Adipose tissue (tissue), 3 donors: ENCODE data around the gene SLC19A1. TPM values are rescaled to one million over a fixed set of nuclear protein-coding genes. Genes with fewer than 3 reads are reported as not detected.

Experiments used
- H3K27ac ChIP-seq: one replicate; pipeline ENCODE4 v1.5.1; 2013; ENCODE audit warnings: low read depth, low read length
- WGBS, 3 donors: extraction: QIAGEN DNeasy Blood & Tissue Kit; methylation state at CpG; one replicate each; pipeline ENCODE4 v1.1.7; 2013; 5-methylcytosine and 5-hydroxymethylcytosine counted together
- polyA plus RNA-seq, 3 donors: library from polyadenylated mRNA; stranded (reverse); fragments of 200-250 nt; gene quantifications; one replicate each; pipeline ENCODE4 v1.2.3, GENCODE V29; 2013
- donor health status: healthy with polysubstance abuse.
- donor health status: Bipolar disorder and iron deficiency.
- donor health status: healthy.

Gene SLC19A1
- polyA plus RNA-seq = 10 to 100 TPM in 1 of 3 donors, 1 to 10 TPM in 2; 7.0 to 24.2 (median 9.3) TPM

DNA sequence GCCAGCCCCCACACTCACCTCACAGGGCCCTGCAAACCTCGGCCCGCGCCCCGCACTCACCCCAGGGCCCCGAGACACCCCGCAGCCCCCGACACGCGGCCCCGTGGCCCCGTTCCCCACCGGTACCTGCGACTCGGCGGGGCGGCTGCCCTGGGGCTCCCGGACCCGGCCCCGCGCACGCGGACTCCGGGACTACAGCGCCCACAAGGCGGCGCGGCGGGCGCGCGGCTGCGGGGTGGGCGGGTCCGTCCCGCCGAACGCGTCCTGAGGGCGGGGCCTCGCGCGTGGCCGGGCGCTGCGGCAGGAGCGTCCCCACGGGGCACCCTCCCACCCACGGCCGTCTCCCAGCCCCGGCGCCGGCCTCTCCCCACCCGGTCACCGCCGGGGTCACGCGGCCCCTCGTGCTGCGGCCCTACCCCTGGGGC, at the start of gene SLC19A1:
SLC19A1 (minus strand) TSS at position 199 of the 425 bp plus-strand sequence. CDS start 4,481 bp downstream, outside the sequence.
- H3K27ac ChIP-seq = no peak within 1 kb of the TSS
- 0 to 2% (median 1%) methylated on average over 14 to 59 of the region's 59 CpGs for WGBS, 3 donors

DNA sequence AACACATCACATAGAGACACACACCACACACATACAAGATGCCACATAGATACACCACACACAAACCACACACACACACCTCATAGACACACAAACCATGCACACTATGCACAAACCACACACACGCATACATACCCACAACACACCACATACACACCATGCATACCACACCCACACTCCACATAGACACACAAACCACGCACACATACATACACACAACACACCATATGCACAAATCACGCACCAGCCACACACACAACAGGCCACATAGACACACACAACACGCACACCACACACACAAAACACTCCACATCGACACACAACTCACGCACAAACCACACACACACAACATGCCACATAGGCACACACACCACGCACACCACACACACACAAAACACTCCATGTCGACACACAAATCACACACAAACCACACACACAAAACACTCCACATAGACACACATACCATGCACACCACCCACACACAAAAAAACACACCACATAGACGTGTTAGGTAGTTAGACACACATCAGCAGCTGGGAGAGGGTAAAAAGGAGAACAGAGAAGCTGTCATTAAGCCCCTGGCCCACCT, 49.5 kb upstream of the SLC19A1 start:
- WGBS, 3 donors = 83 to 87% (median 86%) methylated on average over 9 of the region's 9 CpGs
- no peak overlapping the region for H3K27ac ChIP-seq

DNA sequence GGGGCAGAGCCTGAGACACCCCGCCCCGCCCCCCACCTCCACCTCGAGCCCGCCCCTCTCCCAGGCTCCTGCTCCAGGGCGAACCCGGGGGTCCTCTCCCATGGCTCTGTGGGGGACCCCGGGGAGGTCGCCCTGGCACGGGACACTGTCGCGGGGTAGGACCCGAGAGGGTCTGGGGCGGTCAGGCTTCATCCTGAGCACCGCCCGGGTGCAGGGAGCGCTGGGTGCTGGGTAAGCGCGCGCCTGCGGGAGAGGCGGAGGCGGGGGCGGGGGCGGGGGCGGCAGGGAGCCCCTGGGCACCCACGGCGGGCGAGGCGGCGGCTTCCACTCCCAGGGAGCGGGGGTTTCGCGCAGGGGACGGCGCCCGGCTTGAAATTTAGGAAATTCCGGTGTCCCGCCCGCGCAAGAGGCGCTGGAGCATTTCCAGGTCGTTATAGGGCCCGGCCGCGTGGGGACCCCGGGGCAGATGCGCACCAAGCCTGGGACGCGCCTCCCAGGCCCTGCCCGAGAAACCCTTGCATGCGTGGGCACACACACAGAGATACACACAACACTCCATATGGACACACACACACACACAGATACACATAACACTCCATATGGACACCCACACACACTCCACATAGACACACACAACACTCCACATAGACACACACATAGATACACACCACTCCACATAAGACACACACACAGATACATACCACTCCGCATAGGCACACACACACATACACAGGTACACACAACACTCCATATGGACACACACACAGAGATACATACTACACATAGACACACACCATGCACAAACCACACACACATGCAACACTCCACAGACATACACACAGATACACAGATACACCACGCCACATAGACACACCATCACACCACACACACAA, 48.7 kb upstream of the SLC19A1 start:
- WGBS, 3 donors = 5 to 8% (median 6%) methylated on average over 43 to 53 of the region's 53 CpGs
- H3K27ac ChIP-seq = no peak overlapping the region

DNA sequence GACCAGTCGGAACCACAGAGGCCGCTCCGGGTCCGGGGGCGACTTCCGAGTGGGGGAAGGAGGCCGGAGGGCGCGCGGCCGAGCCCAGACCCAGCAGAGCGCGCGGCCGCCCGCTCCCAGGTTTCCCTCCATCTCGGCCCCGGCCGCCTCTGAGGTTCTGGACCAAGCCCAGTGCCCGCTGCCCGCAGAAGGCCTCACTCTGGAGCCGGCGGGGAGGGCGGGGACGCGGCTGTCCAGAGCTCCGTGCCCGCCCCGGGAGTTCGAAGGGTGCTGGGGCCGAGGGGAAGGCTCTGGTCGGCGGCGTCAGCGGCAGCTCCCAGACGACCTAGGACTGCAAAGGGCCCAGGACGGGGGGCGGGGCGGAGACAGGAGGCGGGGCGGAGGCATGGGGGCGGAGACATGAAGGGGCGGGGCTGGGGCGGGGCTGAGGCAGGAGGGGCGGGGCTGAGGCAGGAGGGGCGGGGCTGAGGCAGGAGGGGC, 48.0 kb upstream of the SLC19A1 start:
- 0 to 3% (median 3%) methylated on average over 28 to 44 of the region's 46 CpGs for WGBS, 3 donors
- H3K27ac ChIP-seq = no peak overlapping the region

DNA sequence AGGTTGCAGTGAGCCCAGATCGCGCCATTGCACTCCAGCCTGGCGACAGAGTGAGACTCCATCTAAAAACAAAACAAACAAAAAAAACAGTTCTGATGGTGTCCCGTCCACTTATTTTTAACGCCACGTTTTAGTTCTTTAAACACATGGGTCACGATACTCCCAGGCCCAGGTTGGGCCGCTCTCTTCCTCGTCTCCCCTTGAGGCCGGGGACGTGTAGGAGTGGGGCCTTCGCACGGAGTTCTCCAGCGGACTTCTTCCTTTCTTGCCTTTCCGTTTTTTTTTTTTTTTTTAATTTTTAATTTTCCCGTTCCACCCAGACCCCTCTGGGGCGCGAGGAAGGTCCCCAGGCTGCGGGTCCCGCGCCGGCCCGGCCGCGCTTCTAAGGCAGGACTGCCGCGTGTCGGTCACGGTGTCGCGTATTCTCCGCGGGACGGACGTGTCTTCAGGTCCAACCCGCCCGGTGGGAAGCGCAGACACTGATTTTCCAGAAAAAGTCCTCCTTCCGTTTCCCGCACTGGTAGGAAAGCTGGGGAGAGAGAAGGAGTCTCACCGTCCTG, 47.5 kb upstream of the SLC19A1 start:
- no peak overlapping the region for H3K27ac ChIP-seq
- 34 to 37% (median 37%) methylated on average over 41 of the region's 41 CpGs for WGBS, 3 donors

DNA sequence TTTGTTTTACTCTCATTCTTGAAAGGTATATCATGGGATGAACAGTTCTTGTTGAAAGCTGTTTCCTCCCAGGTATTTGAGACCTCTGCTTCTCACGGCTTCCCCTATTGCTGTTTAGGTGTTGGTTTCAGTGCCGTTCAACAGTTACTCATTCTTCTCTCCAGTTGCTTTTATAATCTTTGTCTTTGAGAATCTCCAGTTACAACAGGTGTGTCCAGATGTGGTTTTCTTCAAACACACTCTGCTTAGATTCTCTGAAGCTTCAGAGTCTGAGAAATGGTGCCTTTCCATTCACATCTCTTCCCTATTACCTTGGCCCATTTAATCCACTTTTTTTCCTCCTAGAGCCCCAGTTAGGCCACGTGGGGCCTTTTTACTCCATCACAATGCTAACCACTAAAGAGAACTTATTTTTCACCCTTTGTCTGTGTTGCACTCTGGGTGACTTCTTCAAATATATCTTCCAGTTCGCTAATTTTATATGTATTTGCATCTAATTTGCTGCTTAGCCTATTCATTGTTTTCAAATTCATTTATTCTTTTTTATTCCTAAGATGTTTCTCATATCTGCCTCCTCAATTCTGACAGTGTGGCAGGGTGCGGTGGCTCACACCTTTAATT, 46.7 kb upstream of the SLC19A1 start:
- 81 to 86% (median 84%) methylated on average over 5 of the region's 5 CpGs for WGBS, 3 donors
- H3K27ac ChIP-seq = no peak overlapping the region

DNA sequence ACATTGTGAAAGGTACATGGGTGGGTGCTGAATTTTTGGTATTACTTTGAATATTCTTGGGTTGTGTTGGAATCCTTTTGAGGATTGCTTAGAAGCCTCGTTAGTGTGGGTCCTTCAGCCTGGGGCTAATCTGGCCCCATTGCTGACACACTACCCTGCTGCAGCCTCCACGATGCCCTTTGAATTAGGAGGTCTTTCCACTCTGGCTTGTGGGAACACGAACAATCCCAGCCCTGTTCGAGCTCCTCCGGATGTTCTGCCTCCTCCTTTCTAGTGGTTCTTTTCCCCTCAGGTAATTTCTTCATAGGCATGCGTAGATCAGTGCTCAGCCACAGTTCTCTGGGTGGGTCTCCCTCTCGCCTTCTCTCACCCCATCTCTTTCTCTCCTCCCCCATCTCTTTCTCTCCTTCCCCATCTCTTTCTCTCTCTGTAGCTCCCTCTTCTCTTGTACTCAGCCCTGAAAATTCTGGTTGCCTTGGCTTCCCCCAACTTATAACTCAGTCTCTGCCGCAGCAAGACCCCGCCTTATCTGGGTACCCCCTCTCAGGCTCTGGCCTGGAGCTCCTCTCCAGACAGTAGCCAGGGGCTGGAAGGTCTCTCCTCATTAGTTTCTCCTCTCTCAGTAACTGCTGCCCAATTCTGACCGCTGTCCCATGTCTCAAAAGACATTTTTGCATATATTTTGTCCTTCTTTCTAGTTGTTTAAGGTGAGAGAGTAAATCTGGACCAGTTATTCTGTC, 46.0 kb upstream of the SLC19A1 start:
- no peak overlapping the region for H3K27ac ChIP-seq

DNA sequence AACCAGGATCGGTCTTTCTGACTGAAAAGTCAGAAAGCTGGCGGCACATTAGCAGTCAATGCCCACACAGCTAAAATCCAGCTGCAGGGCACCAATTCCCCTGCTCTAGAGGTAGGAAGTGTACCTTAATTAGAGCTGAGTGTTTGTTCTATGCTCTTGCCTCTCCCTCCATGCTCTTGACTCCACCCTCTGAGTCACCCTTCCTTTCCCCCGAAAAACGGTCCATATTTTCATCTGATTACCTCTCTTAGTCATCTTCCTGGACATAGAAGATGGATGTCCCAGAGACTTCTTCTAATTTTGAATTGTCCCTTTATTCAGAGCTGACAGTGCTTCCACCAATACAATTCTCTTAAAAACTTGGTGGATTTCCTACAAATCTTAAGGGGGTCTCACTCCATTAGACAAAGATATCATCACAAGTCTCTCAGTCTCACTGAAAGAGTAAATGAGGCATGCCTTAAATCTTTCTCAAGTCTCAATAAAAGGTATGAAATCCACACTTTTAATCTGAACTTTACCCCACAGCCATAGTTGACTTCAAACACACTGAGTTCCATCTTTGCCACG, 44.1 kb upstream of the SLC19A1 start:
- 76 to 79% (median 79%) methylated on average over 5 of the region's 5 CpGs for WGBS, 3 donors

More for the DNA sequence above, 46.0 kb upstream of the SLC19A1 start:
- 79 to 94% (median 84%) methylated on average over 10 of the region's 10 CpGs for WGBS, 3 donors

DNA sequence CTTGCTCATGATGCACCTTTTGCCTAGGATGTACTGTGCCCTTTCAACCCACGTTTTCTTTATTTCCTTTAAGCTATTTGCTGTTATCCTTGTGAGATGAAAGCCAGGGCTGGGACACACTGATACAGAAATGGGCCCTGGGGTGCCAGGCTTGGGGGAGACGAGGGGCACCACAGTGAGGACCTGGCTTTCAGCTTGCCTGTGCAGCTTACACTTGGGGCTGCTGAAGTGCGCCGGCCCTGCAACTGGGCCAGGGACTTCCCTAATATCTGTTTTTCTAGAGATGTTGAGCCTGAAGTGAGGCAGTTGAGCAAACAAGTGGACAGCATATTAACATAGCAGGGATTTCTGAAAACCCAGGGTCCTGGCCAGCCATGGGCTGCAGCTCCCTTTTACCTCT, 42.5 kb upstream of the SLC19A1 start:
- no peak overlapping the region for H3K27ac ChIP-seq
- 65 to 81% (median 78%) methylated on average over 4 of the region's 4 CpGs for WGBS, 3 donors

More for the DNA sequence above, 44.1 kb upstream of the SLC19A1 start:
- no peak overlapping the region for H3K27ac ChIP-seq

DNA sequence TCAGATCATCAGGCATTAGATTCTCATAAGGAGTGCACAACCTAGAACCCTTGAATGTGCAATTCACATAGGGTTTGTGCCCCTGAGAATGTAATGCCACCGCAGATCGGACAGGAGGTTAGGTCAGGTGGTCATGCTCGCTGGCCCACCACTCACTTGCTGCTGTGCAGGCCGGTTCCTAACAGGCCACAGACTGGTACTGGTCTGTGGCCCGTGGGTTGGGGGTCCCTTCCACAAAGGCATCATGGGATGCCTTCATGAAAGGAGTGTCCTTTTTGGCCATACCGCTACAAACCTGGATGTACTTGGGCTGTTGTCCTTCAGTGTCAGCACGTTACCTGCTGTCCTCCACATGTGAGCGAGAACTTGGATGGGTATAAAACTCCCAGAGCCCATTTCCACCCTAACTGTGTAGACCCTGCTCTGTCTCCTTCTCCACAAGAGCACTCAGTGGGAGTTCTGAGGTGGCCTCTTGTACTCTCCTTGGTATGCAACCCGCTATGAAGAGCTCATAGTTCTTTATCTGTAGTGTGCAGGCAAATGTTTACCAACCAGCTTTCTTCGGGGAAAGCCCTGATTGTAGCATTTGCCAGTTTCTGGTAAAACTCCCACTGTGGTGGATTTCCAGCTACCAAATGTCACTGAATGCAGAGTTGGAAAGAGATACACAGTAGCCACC, 41.7 kb upstream of the SLC19A1 start:
- H3K27ac ChIP-seq = no peak overlapping the region
- 80 to 84% (median 82%) methylated on average over 10 of the region's 10 CpGs for WGBS, 3 donors

DNA sequence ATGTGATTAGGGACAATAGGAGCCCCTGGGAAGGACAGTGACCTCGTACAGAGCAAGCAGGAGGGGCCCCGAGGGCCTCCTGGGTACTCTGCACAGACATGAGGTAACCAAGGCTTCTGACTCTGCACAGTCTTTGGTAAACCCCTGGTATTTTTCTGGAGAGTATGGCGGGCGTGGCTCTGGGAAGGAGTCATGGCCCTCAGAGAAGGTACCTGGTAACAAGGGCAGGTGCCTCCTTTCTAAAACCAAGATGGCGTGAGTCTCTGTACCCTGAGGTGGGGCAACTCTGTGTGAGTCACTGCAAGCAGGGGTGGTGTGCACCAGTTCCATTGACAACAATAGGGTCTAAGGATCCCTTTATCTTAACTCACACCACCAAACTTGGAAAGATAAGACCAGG, 39.9 kb upstream of the SLC19A1 start:
- 75 to 92% (median 84%) methylated on average over 5 of the region's 5 CpGs for WGBS, 3 donors
- H3K27ac ChIP-seq = no peak overlapping the region

DNA sequence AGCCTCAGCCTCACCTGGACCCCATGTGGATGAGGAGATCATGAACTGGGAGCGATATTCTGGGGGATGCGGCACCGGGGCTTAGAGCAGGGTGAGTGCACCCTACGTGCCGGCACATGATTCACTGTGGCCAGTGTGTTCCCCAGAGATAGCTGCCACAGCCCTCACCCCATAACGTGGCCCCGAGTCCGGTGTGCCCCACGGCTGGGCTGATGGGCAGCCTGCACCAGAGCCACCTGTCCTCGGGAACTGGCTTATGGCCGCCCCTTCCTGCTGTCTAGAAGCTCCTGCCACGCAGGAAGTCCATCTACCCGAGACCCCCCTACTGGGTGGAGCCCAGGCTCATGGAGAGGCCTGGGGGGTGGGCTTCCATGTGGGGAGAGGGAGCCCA, 39.1 kb upstream of the SLC19A1 start:
- H3K27ac ChIP-seq = no peak overlapping the region
- WGBS, 3 donors = 74 to 85% (median 81%) methylated on average over 13 of the region's 13 CpGs

DNA sequence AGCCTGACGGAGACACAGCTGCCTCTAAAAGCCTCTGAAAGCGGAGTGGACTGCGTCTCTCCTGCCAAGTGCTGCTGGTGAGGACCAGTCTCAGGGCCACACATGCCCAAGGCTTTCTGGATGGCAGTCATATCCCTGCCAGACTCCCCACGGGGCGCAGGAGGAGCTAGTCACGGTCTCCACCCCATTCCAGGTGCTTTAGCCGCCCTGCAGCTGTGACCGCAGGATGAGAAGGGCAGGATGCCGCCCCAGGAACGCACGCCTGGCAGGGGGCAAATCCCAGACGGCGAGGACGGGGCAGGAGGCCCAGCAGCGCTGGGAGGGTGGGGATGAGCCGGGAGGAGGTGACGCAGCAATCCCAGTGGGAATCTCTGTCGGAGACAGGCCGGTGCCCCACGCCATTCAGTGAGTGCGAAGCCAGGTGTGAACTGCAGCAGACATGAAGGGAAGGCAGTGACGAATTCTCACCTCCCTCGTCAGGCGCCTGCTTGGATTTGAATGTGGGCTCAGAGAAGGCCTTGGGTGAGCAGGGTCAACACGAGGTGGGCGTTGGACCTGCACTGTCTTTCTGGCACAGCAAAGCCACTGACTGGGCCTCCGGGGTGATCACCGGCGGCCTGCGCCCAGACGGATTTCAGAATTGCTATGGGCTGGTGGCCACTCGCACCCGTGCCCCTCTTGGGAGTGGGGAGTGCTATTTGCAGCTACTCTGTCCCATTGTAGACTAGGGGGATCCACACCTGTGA, 38.5 kb upstream of the SLC19A1 start:
- no peak overlapping the region for H3K27ac ChIP-seq
- WGBS, 3 donors = 53 to 66% (median 59%) methylated on average over 33 of the region's 33 CpGs

DNA sequence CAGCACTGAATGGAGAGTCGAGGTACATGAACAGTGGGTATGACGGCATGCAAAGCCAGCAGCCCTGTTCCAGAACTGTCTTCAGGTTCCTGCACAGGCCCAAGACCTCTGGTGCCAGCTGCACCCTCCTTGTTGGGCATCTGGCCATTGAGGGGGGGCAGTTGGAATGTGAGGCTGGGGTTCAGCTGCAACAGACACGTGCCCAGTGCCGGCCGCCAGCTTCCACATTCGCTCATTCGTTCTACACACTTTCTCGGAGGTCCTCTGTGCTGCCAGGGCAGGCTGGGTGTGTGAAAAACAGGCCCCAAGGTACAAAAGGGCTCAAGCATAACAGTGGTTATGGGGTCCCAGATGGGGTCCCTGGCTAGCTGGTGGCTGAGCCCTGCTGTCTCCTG, 37.9 kb upstream of the SLC19A1 start:
- H3K27ac ChIP-seq = no peak overlapping the region
- 71 to 91% (median 88%) methylated on average over 8 of the region's 8 CpGs for WGBS, 3 donors

DNA sequence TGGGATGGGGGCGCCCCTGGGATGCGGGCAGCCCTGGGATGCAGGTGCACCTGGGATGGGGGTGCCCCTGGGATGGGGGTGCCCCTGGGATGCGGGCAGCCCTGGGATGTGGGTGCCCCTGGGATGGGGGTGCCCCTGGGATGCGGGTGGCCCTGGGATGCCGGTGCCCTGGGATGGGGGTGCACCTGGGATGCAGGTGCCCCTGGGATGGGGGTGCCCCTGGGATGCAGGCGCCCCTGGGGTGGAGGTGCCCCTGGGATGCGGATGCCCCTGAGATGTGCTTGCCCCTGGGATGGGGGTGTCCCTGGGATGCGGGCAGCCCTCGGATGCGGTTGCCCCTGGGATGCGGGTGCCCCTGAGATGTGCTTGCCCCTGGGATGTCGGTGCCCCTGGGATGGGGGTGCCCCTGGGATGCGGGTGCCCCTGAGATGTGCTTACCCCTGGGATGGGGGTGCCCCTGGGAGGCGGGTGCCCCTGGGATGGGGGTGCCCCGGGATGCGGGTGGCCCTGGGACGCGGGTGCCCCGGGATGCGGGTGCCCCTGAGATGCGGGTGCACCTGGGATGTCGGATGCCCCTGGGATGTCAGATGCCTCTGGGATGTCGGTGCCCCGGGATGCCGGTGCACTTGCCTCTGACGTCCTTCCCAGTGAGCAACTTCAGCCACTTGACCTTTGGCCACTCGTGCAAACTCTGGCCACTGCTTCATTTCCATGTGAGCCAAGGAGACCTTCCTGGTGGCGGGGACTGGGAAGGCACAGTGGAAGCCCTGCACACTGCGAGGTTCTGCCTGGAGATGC, 37.3 kb upstream of the SLC19A1 start:
- whole genome bisulfite sequencing, 3 donors = 82 to 91% (median 89%) methylated on average over 23 to 29 of the region's 29 CpGs
- no peak overlapping the region for H3K27ac ChIP-seq

DNA sequence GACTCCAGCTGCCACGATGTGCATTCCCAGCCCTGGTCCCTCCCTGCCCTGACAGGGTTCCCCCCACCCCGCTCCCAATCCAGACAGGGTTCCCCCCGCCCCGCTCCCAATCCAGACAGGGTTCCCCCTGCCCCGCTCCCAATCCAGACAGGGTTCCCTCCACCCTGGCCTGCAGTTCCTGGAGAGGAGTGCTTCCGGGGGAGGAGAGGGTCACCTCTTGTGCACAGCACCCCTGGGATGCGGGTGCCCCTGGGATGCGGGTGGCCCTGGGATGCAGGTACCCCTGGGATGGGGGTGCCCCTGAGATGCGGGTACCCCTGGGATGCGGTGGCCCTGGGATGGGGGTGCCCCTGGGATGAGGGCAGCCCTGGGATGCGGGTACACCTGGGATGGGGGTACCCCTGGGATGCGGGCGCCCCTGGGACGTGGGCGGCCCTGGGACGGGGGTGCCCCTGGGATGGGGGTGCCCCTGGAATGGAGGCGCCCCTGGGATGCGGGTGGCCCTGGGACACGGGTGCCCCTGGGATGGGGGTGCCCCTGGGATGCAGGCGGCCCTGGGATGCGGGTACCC, 36.7 kb upstream of the SLC19A1 start:
- H3K27ac ChIP-seq = no peak overlapping the region
- 91 to 94% (median 94%) methylated on average over 17 to 21 of the region's 21 CpGs for WGBS, 3 donors
